ENCODE results near the gene PARD3B.
"Not testable (repeated sequence)": the region's sequence is repeated elsewhere in the genome, so short reads cannot be mapped to it uniquely, and the experiment has no call there.

PARD3B gene

GRCh38 chr2:205451901-205452512 lies 906.7 kb downstream of the PARD3B start:
- no peak for DNase-seq

- DNase-seq = no peak
Measured at GRCh38 chr2:205453202-205453601, 907.9 kb downstream of the PARD3B start.

GRCh38 chr2:205456682-205457081 lies 911.4 kb downstream of the PARD3B start:
- no peak for DNase-seq

- DNase-seq = no peak
Measured at GRCh38 chr2:205460217-205460616, 914.9 kb downstream of the PARD3B start.

- no peak for DNase-seq
Measured at GRCh38 chr2:205461169-205461568, 915.9 kb downstream of the PARD3B start.

- no peak for DNase-seq
Measured at GRCh38 chr2:205461678-205462665, 916.7 kb downstream of the PARD3B start.

- no peak for DNase-seq
Measured at GRCh38 chr2:205462681-205463345, 917.5 kb downstream of the PARD3B start.

GRCh38 chr2:205463466-205464025 lies 918.3 kb downstream of the PARD3B start:
- no peak for DNase-seq

GRCh38 chr2:205464681-205465080 lies 919.4 kb downstream of the PARD3B start:
- DNase-seq = no peak

- no peak for DNase-seq
Measured at GRCh38 chr2:205465791-205466190, 920.5 kb downstream of the PARD3B start.

- DNase-seq = no peak
Measured at GRCh38 chr2:205471776-205472175, 926.5 kb downstream of the PARD3B start.

GRCh38 chr2:205473791-205474190 lies 928.5 kb downstream of the PARD3B start:
- DNase-seq = no peak

GRCh38 chr2:205474741-205475415 lies 929.6 kb downstream of the PARD3B start:
- no peak for DNase-seq

GRCh38 chr2:205475416-205475768 lies 930.1 kb downstream of the PARD3B start:
- DNase-seq = no peak

- DNase-seq = no peak
Measured at GRCh38 chr2:205477016-205477705, 931.9 kb downstream of the PARD3B start.

- no peak for DNase-seq
Measured at GRCh38 chr2:205481861-205482260, 936.6 kb downstream of the PARD3B start.

- no peak for DNase-seq
Measured at GRCh38 chr2:205482399-205483081, 937.3 kb downstream of the PARD3B start.

GRCh38 chr2:205483095-205483494 lies 937.8 kb downstream of the PARD3B start:
- DNase-seq = no peak

GRCh38 chr2:205484215-205484614 lies 938.9 kb downstream of the PARD3B start:
- DNase-seq = no peak

- no peak for DNase-seq
Measured at GRCh38 chr2:205484764-205485163, 939.5 kb downstream of the PARD3B start.

GRCh38 chr2:205493528-205493927 lies 948.3 kb downstream of the PARD3B start:
- not testable (repeated sequence) for DNase-seq

All from DMS 273 treated with DMSO at 0.1 percent for 48 hours (cell line).